Ovary (tissue), 3 donors: Measurements from ENCODE around the gene CHD5.

ENCODE experiments used
- CTCF ChIP-seq, 3 donors: fragments of 450-650 bp in 2 of 3; fragments of 200-600 bp in 1 of 3; IDR thresholded peaks; one replicate each; pipeline versions ENCODE4 v1.5.1 to v1.8.0; 2016 to 2022; ENCODE audit warnings: antibody characterized with exemption in 3 of 3, mild to moderate bottlenecking in 1 of 3
- POLR2A ChIP-seq: fragments of 450-650 bp; IDR thresholded peaks from one replicate; pipeline ENCODE4 v1.6.1; 2017; ENCODE audit warnings: antibody characterized with exemption, mild to moderate bottlenecking, moderate library complexity
- donor health status: DM: no; HTN: no; CAD: no.

GRCh38 chr1:6099787-6100765 is 80.0 kb downstream of the CHD5 start:
- TF ChIP-seq CTCF (IDR thresholded peaks at IDR 0.05): no peak
- no peak for TF ChIP-seq POLR2A
